ENCODE results near the gene PAX3.

GRCh38 chr2:222180619-222181018 lies 118.2 kb downstream of the PAX3 start:
- TF ChIP-seq CTCF (IDR thresholded peaks at IDR 0.05) (no peak), POLR2A (IDR thresholded peaks at IDR 0.05) (no peak)

All from prostate gland (tissue), 2 donors.